Vagina (tissue), 1 donor: Measurements from ENCODE around the gene B3GALNT1. TPM values are rescaled to one million over a fixed set of nuclear protein-coding genes. Genes with fewer than 3 reads are reported as not detected.

ENCODE experiments used
- total RNA-seq: library from RNA; depleted of rRNA; stranded (reverse); fragments of >200 nt; gene quantifications from one replicate; pipeline ENCODE4 v1.2.3, GENCODE V29; 2016

The B3GALNT1 gene
- total RNA-seq, 1 donor from 2014 or later = 4.9 TPM

Other genes with a start within 250 kb of the B3GALNT1 start
- 49.1 TPM for gene NMD3, start 116.0 kb upstream of the B3GALNT1 start, total RNA-seq